ENCODE data around the gene CYP2A6. TPM values are rescaled to one million over a fixed set of nuclear protein-coding genes. Genes with fewer than 3 reads are reported as not detected.

The CYP2A6 gene
- total RNA-seq, 1 experiment from 2014 or later, result not detected

- intact Hi-C loops (cut with micrococcal nuclease; ENCODE audit: unreplicated experiment), result no loop called here
- no peak overlapping the region for H3K27ac ChIP-seq
- no peaks in the 10 kb centered on the region for H3K9me2 ChIP-seq (ENCODE audit: insufficient read depth)
- CTCF ChIA-PET, result interaction anchor here (0.6 kb wide), 2 partner anchors 30 to 55 kb away, joined by 4 to 19 read pairs; no protein-coding TSS in a partner anchor
- TF ChIP-seq, protein P1, sequence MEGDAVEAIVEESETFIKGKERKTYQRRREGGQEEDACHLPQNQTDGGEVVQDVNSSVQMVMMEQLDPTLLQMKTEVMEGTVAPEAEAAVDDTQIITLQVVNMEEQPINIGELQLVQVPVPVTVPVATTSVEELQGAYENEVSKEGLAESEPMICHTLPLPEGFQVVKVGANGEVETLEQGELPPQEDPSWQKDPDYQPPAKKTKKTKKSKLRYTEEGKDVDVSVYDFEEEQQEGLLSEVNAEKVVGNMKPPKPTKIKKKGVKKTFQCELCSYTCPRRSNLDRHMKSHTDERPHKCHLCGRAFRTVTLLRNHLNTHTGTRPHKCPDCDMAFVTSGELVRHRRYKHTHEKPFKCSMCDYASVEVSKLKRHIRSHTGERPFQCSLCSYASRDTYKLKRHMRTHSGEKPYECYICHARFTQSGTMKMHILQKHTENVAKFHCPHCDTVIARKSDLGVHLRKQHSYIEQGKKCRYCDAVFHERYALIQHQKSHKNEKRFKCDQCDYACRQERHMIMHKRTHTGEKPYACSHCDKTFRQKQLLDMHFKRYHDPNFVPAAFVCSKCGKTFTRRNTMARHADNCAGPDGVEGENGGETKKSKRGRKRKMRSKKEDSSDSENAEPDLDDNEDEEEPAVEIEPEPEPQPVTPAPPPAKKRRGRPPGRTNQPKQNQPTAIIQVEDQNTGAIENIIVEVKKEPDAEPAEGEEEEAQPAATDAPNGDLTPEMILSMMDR (conservative IDR thresholded peaks at IDR 0.05), result peak; percentile 68
- no peak for TF ChIP-seq EZH2 (IDR thresholded peaks at IDR 0.05; ENCODE audit: low read depth)
- H3K9me3 ChIP-seq (ENCODE audit: insufficient read depth, low read depth), result no peaks in the 10 kb centered on the region
- H3F3A ChIP-seq (ENCODE audit: insufficient read depth, low read depth), result no peaks in the 10 kb centered on the region
- H3K27me3 ChIP-seq (ENCODE audit: insufficient read depth, low read depth), result no peaks in the 10 kb centered on the region
- H3K4me2 ChIP-seq, result no peak overlapping the region
- DNase-seq, result peak; percentile 57 to 62
- H3K4me1 ChIP-seq (replicated peaks; ENCODE audit: insufficient read depth), result peaks cover 14% of the 10 kb centered on the region; the same call in 1 of the 2 replicates
- H2AFZ ChIP-seq, result no peak overlapping the region
- H3K79me2 ChIP-seq (ENCODE audit: low read depth), result peaks cover 22% of the 10 kb centered on the region
- POLR2A ChIA-PET (ENCODE audit: unreplicated experiment), result no interaction called here
- H3K36me3 ChIP-seq (ENCODE audit: low read depth), result peaks cover 6% of the 10 kb centered on the region
- H4K20me1 ChIP-seq (ENCODE audit: insufficient read depth), result peaks cover 33% of the 10 kb centered on the region
- no TSS peak for BruUV-seq (replicated peaks)
- no peak overlapping the region for H3K4me3 ChIP-seq
Measured at GRCh38 chr19:40807147-40808020, 42.9 kb downstream of the CYP2A6 start.

GRCh38 chr19:40806423-40807146 lies 43.7 kb downstream of the CYP2A6 start:
- H4K20me1 ChIP-seq (ENCODE audit: insufficient read depth), result peaks cover 41% of the 10 kb centered on the region

More at GRCh38 chr19:40806423-40807146, 43.7 kb downstream of the CYP2A6 start:
- Histone ChIP-seq H3K4me2 (no peak overlapping the region), H3K36me3 (ENCODE audit: low read depth) (peaks cover 7% of the 10 kb centered on the region), H3K9me2 (ENCODE audit: insufficient read depth) (no peaks in the 10 kb centered on the region), H2AFZ (no peak overlapping the region), H3K79me2 (ENCODE audit: low read depth) (peaks cover 30% of the 10 kb centered on the region), H3K4me3 (no peak overlapping the region), H3K27ac (no peak overlapping the region), H3K4me1 (replicated peaks; ENCODE audit: insufficient read depth) (peaks cover 21% of the 10 kb centered on the region; the same call in 1 of the 2 replicates), H3K27me3 (ENCODE audit: insufficient read depth, low read depth) (no peaks in the 10 kb centered on the region), H3K9me3 (ENCODE audit: insufficient read depth, low read depth) (no peaks in the 10 kb centered on the region), H3F3A (ENCODE audit: insufficient read depth, low read depth) (no peaks in the 10 kb centered on the region)
- TF ChIP-seq EZH2 (IDR thresholded peaks at IDR 0.05; ENCODE audit: low read depth), result no peak
- TF ChIP-seq, protein P1 (conservative IDR thresholded peaks at IDR 0.05), result no peak
- no peak for DNase-seq
- ChIA-PET CTCF (interaction anchor here (0.6 kb wide), 2 partner anchors 29 to 54 kb away, joined by 4 to 11 read pairs; no protein-coding TSS in a partner anchor), POLR2A (ENCODE audit: unreplicated experiment) (no interaction called here)
- no TSS peak for BruUV-seq (replicated peaks)
- intact Hi-C loops (cut with micrococcal nuclease; ENCODE audit: unreplicated experiment), result no loop called here

Measured in PC-9 (cell line).